HG02852 (cell line): ENCODE measurements around the gene SHROOM3.
"Not testable (repeated sequence)": the region's sequence is repeated elsewhere in the genome, so short reads cannot be mapped to it uniquely, and the experiment has no call there.

Source experiments
- ATAC-seq: cut with Tn5 transposase; IDR thresholded peaks from one replicate; pipeline ENCODE4 v1.9.1; 2021; ENCODE audit warnings: mild to moderate bottlenecking, moderate library complexity; ENCODE audit not compliant: unreplicated experiment

Gene SHROOM3

GRCh38 chr4:76434901-76435527 lies at the start of gene SHROOM3:
SHROOM3 (plus strand) TSS chr4:76435229; CDS start chr4:76436053, 824 bp downstream.
- ATAC-seq = no peak

DNA sequence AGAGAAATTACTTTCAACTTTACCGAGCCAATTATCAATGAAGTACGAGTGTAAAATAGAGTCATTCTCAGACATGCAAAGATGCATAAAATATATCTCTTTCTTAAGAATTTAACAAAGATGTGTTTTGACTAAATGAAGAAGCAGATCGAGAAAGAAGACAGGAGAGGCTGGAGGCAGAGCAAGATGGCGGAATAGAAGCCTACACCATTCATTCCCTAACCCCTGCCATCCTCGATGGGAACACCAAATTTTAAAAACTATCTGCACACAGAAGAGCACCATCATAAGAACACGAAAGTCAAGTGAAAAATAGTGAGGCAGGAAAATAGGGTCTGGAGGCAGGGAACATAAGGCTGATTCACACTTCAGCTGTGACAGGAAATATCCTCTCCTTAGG lies 49.1 kb upstream of the SHROOM3 start:
- no peak for ATAC-seq

DNA sequence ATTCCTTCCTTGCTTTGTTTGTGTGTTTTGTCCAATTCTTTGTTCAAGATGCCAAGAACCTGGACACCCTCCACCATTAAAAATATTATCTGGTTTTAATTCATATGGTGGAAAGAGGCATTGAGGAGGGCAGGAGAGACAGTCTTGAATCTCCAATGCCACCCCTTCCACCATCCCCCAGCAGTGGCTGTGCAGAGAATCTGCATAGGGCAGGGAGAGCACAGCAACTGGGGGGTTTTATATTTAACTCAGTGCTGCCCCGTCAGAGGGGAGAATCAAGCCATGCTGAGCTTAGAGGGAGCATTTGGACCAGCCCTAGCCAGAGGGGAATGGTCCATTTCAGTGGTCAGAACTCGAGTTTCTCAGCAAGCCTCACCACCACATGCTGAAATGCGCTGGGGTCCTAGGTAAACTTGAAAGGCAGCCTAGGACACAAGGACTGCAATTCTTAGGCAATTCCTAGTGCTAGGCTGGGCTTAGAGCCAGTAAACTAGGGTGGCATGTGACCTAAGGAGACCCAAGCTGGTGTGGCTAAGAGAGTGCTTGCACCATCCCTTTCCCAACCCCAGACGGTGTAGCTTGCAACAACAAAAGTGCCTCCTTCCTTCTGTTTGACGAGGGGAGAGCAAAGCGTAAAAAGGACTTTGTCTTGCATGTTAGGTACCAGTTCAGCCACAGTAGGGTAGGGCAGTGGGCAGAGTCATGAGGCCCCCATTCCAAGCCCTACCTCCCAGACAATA lies 48.3 kb upstream of the SHROOM3 start:
- no peak for ATAC-seq

DNA sequence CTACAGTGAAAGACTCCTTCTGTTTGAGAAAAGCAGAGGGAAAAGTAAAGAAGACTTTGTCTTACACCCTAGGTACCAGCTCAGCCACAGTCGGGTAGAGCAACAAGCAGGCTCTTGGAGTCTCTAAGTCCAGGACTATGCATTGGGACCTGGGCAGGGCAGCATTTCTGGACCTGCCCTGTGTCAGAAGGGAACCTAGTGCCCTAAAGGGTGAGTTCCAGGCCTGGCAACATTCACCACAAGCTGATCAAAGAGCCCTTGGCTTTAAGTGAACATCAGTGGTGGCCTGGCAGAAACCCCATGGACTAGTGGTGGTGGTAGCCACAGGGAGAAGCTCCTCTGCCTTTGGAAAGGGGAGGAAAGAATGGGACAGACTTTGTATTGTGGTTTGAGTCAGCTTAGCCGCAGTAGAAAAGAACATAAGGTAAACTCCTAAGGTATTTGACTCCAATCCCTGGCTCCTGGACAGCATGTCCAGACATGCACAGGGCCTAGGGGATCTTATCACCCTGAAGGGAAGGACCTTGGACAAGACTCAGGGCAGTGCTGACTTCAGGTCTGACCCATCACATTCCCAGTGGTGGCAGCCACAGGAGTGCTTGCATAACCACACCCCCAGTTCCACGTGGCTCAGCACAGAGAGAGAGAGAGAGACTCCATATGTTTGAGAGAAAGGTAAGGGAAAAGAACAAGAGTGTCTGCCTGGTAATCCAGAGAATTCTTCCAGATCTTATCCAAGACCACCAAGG lies 46.7 kb upstream of the SHROOM3 start:
- ATAC-seq = no peak

- ATAC-seq = no peak
Observed at GRCh38 chr4:76401654-76402053, 33.4 kb upstream of the SHROOM3 start.

GRCh38 chr4:76406081-76406480 lies 28.9 kb upstream of the SHROOM3 start:
- no peak for ATAC-seq

GRCh38 chr4:76407440-76408119 lies 27.4 kb upstream of the SHROOM3 start:
- no peak for ATAC-seq

DNA sequence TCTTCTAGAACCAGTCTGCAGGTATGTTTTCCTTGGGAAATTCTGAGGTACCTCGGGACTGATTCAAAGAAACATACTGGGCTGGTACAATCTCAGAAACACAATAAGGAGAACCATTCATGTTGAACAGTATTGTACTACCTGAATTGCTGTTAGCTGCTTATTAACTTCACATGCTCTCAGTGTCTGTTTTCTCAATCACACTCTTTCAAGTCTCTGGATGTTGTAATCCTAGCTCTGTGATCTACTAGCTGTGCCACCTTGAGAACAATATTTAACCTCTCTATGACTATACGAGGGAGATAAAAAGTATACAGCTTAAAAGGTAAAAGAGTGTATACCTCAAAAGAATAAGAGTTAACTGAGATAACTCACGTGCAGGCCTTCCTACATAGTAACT lies 24.4 kb upstream of the SHROOM3 start:
- ATAC-seq = no peak

GRCh38 chr4:76420188-76420761 lies 14.8 kb upstream of the SHROOM3 start:
- ATAC-seq = no peak

- ATAC-seq = no peak
Observed at GRCh38 chr4:76420762-76421581, 14.1 kb upstream of the SHROOM3 start, which contains the start of gene CCDC158. CCDC158 (minus strand) TSS chr4:76421141; CDS start chr4:76403207, 17,934 bp downstream.

- not testable (repeated sequence) for ATAC-seq
Observed at GRCh38 chr4:76423159-76423558, 11.9 kb upstream of the SHROOM3 start.

GRCh38 chr4:76426272-76426671 lies 8.8 kb upstream of the SHROOM3 start:
- no peak for ATAC-seq

GRCh38 chr4:76429636-76430035 lies 5.4 kb upstream of the SHROOM3 start:
- no peak for ATAC-seq

DNA sequence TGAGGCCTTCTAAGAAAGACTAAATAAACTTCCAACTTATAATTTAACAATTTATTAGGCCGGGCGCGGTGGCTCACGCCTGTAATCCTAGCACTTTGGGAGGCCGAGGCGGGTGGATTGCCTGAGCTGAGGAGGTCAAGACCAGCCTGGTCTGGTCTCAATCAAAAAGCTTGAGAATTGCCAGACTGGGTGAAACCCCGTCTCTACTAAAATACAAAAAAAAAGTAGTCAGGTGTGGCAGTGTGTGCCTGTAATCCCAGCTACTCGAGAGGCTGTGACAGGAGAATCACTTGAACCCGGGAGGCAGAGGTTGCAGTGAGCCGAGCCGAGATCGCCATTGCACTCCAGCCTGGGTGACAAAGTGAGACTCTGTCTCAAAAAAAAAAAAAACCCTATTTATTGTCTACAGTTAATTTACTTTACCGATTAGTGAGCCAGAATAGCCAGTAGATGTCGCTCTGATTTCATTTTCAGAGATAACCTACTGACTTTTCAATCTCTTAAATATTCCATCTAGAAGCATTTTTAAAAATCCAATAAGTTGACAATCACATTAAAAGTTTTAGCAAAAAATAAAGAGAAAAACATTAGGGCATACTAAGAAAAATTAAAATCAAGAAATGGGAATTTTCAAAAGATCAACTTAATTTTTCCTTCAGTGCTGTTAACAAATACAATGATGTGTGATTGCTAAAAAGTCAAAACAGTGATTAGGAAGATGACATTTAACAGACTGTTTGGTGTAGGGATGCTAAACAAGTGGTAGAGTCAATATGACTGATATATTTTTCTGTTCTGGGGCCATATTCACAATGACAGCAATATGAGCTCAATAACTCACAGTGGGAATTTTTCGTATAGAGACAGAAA lies 4.3 kb upstream of the SHROOM3 start:
- ATAC-seq = no peak

- ATAC-seq = no peak
Observed at GRCh38 chr4:76435528-76436319, 695 bp downstream of the SHROOM3 start.

DNA sequence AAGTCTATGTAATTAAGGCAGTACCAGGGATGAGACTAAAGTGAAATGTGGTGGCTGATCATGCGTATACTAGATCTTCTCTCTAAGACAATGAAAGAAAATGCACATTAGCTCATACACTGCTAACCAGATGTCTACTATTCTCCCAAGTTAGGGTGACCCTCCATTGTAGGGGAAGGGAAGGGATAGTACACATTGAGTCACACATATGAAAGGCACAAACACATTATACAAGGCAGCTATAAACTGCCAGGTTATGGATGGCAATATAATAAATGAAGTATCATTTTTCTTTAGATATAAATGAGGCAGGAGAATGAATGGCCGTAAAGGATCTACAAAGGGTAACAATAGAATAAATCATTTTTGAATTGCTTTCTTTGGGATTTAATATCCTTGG lies 4.5 kb downstream of the SHROOM3 start:
- ATAC-seq = no peak

- ATAC-seq = no peak
Observed at GRCh38 chr4:76441881-76442280, 6.9 kb downstream of the SHROOM3 start.

DNA sequence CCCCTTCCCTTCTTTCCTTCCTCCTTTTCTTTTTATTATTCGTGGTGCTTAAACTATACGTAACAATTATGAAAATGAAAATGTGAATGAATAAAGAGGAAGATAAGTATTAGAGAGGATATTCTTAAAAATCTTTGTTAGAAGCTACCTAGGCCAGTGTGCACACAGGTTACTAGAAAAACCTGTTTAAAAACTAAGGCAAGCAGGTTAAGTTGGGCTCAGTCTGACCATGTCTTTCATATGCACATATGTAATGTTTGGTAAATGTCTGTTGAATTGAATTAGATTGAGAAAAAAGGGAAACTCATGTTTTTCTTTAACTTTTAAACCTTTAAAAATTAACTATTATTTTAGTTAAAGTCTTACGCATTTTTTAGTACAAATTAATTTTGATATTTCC lies 7.8 kb downstream of the SHROOM3 start:
- no peak for ATAC-seq
